ENCODE data around the gene NPSR1. TPM values are rescaled to one million over a fixed set of nuclear protein-coding genes. Genes with fewer than 3 reads are reported as not detected.

The NPSR1 gene
- total and polyA plus RNA-seq, 4 donors = not detected

DNA sequence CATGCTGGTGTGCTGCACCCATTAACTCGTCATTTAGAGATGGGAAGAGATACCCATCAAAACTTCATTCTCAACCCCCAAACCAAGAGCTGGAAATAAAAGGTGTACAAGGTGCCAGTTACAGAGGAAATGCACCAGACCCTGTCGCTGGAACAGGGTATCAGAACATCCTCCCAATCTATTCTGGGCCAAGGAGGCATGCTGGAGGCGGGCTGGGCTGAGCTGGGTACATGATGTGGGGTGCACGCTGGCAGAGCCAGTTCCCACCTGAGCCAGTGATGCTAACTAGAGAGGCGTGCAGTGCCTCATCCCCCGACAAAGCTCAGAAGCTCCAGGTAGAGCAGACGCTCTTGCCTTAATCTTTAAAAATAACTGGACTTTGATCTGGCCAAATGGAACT, 70.1 kb downstream of the NPSR1 start:
- no peaks in the 10 kb centered on the region for H3K4me1 ChIP-seq (ENCODE audit: control insufficient read depth in 4 of 4, insufficient read depth in 4 of 4, low read length in 3 of 4)
- H3K27me3 ChIP-seq (ENCODE audit: control insufficient read depth in 4 of 4, insufficient read depth in 4 of 4, low read length in 3 of 4) = no peaks in the 10 kb centered on the region
- no peak overlapping the region for H3K27ac ChIP-seq (ENCODE audit: low read depth in 1 of 2, low read length in 2 of 2)
- WGBS = 85% methylated on average over 7 of the region's 7 CpGs
- no peak overlapping the region for H3K4me3 ChIP-seq (ENCODE audit: low read depth in 1 of 3, low read length in 3 of 3)
- H3K9ac ChIP-seq (ENCODE audit: low read depth in 1 of 2, low read length in 2 of 2) = no peak overlapping the region
- no peak for DNase-seq (ENCODE audit: low spot score)
- TF ChIP-seq FOXA2 (IDR thresholded peaks at IDR 0.05) (no peak), FOXA1 (IDR thresholded peaks at IDR 0.05) (no peak), SP1 (IDR thresholded peaks at IDR 0.05) (no peak), HNF4A (conservative IDR thresholded peaks at IDR 0.05) (no peak), TAF1 (conservative IDR thresholded peaks at IDR 0.05) (no peak), HNF4G (IDR thresholded peaks at IDR 0.05) (no peak), RXRA (IDR thresholded peaks at IDR 0.05) (no peak), JUND (IDR thresholded peaks at IDR 0.05) (no peak)
- TF ChIP-seq, protein P1, sequence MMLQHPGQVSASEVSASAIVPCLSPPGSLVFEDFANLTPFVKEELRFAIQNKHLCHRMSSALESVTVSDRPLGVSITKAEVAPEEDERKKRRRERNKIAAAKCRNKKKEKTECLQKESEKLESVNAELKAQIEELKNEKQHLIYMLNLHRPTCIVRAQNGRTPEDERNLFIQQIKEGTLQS (IDR thresholded peaks at IDR 0.05) = no peak
- TF ChIP-seq, protein P2, sequence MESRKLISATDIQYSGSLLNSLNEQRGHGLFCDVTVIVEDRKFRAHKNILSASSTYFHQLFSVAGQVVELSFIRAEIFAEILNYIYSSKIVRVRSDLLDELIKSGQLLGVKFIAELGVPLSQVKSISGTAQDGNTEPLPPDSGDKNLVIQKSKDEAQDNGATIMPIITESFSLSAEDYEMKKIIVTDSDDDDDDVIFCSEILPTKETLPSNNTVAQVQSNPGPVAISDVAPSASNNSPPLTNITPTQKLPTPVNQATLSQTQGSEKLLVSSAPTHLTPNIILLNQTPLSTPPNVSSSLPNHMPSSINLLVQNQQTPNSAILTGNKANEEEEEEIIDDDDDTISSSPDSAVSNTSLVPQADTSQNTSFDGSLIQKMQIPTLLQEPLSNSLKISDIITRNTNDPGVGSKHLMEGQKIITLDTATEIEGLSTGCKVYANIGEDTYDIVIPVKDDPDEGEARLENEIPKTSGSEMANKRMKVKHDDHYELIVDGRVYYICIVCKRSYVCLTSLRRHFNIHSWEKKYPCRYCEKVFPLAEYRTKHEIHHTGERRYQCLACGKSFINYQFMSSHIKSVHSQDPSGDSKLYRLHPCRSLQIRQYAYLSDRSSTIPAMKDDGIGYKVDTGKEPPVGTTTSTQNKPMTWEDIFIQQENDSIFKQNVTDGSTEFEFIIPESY (IDR thresholded peaks at IDR 0.05) = no peak
- TF ChIP-seq, protein P3, sequence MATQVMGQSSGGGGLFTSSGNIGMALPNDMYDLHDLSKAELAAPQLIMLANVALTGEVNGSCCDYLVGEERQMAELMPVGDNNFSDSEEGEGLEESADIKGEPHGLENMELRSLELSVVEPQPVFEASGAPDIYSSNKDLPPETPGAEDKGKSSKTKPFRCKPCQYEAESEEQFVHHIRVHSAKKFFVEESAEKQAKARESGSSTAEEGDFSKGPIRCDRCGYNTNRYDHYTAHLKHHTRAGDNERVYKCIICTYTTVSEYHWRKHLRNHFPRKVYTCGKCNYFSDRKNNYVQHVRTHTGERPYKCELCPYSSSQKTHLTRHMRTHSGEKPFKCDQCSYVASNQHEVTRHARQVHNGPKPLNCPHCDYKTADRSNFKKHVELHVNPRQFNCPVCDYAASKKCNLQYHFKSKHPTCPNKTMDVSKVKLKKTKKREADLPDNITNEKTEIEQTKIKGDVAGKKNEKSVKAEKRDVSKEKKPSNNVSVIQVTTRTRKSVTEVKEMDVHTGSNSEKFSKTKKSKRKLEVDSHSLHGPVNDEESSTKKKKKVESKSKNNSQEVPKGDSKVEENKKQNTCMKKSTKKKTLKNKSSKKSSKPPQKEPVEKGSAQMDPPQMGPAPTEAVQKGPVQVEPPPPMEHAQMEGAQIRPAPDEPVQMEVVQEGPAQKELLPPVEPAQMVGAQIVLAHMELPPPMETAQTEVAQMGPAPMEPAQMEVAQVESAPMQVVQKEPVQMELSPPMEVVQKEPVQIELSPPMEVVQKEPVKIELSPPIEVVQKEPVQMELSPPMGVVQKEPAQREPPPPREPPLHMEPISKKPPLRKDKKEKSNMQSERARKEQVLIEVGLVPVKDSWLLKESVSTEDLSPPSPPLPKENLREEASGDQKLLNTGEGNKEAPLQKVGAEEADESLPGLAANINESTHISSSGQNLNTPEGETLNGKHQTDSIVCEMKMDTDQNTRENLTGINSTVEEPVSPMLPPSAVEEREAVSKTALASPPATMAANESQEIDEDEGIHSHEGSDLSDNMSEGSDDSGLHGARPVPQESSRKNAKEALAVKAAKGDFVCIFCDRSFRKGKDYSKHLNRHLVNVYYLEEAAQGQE (IDR thresholded peaks at IDR 0.05) = no peak
- TF ChIP-seq, protein P4, sequence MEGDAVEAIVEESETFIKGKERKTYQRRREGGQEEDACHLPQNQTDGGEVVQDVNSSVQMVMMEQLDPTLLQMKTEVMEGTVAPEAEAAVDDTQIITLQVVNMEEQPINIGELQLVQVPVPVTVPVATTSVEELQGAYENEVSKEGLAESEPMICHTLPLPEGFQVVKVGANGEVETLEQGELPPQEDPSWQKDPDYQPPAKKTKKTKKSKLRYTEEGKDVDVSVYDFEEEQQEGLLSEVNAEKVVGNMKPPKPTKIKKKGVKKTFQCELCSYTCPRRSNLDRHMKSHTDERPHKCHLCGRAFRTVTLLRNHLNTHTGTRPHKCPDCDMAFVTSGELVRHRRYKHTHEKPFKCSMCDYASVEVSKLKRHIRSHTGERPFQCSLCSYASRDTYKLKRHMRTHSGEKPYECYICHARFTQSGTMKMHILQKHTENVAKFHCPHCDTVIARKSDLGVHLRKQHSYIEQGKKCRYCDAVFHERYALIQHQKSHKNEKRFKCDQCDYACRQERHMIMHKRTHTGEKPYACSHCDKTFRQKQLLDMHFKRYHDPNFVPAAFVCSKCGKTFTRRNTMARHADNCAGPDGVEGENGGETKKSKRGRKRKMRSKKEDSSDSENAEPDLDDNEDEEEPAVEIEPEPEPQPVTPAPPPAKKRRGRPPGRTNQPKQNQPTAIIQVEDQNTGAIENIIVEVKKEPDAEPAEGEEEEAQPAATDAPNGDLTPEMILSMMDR (IDR thresholded peaks at IDR 0.05; ENCODE audit: low read depth, low read length, missing input control) = no peak
- H3K9me3 ChIP-seq (ENCODE audit: control insufficient read depth in 4 of 4, low read length in 3 of 4) = no peaks in the 10 kb centered on the region
- H3K36me3 ChIP-seq (ENCODE audit: control insufficient read depth in 4 of 4, insufficient read depth in 3 of 4, low read depth in 1 of 4, low read length in 3 of 4) = no peaks in the 10 kb centered on the region

DNA sequence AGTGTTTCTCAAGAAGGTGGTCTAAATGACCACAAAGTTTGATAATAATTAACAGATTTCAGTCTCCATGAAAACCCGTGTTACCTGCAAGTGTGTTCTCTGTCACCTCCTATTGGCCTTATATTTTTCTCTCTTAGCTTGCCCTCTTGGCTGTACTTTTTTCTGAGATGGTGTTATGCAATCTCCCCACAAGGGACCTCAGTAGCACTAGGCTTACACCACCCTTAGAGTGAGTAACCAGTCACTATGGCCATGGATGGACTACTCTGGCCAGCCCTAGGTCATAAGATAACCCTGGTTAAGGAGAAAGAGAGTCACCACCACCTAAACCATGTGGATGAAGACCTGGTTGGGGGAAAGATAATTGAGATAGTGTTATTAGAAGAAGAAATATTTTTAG, 76.8 kb downstream of the NPSR1 start:
- H3K4me1 ChIP-seq (ENCODE audit: control insufficient read depth in 4 of 4, insufficient read depth in 4 of 4, low read length in 3 of 4) = no peaks in the 10 kb centered on the region
- H3K27me3 ChIP-seq (ENCODE audit: control insufficient read depth in 4 of 4, insufficient read depth in 4 of 4, low read length in 3 of 4) = no peaks in the 10 kb centered on the region
- H3K9me3 ChIP-seq (ENCODE audit: control insufficient read depth in 4 of 4, low read length in 3 of 4) = no peaks in the 10 kb centered on the region
- no peak overlapping the region for H3K9ac ChIP-seq (ENCODE audit: low read depth in 1 of 2, low read length in 2 of 2)
- no peak overlapping the region for H3K4me3 ChIP-seq (ENCODE audit: low read depth in 1 of 3, low read length in 3 of 3)
- DNase-seq (ENCODE audit: low spot score) = no peak
- 93% methylated on average over 1 of the region's 1 CpG for WGBS
- H3K27ac ChIP-seq (ENCODE audit: low read depth in 1 of 2, low read length in 2 of 2) = no peak overlapping the region
- H3K36me3 ChIP-seq (ENCODE audit: control insufficient read depth in 4 of 4, insufficient read depth in 3 of 4, low read depth in 1 of 4, low read length in 3 of 4) = no peaks in the 10 kb centered on the region
- TF ChIP-seq, protein P1 (IDR thresholded peaks at IDR 0.05) = no peak
- TF ChIP-seq RXRA (IDR thresholded peaks at IDR 0.05) = no peak
- TF ChIP-seq HNF4A (conservative IDR thresholded peaks at IDR 0.05) = no peak
- TF ChIP-seq, protein P2 (IDR thresholded peaks at IDR 0.05) = no peak
- no peak for TF ChIP-seq NR2F2 (IDR thresholded peaks at IDR 0.05)
- TF ChIP-seq, protein P3 (IDR thresholded peaks at IDR 0.05) = no peak
- TF ChIP-seq YY1 (IDR thresholded peaks at IDR 0.05) = no peak
- no peak for TF ChIP-seq RAD21 (IDR thresholded peaks at IDR 0.05)
- TF ChIP-seq, protein P4 (IDR thresholded peaks at IDR 0.05; ENCODE audit: low read depth, low read length, missing input control) = no peak
- no peak for TF ChIP-seq FOXA2 (IDR thresholded peaks at IDR 0.05)
